ENCODE data around the gene IL34.
"Not testable (repeated sequence)": the region's sequence is repeated elsewhere in the genome, so short reads cannot be mapped to it uniquely, and the experiment has no call there.

IL34 gene

GRCh38 chr16:70659953-70660671, 13.8 kb downstream of the IL34 start:
- no peak for DNase-seq

- DNase-seq: no peak
These were observed 14.5 kb downstream of the IL34 start for GRCh38 chr16:70660672-70661350.

GRCh38 chr16:70661534-70661917, 15.2 kb downstream of the IL34 start:
- no peak for DNase-seq

GRCh38 chr16:70661918-70662641, 15.7 kb downstream of the IL34 start:
- DNase-seq: no peak

GRCh38 chr16:70662991-70663523, 16.7 kb downstream of the IL34 start:
- no peak for DNase-seq

GRCh38 chr16:70663524-70664324, 17.4 kb downstream of the IL34 start:
- no peak for DNase-seq

GRCh38 chr16:70664325-70665112, 18.2 kb downstream of the IL34 start:
- no peak for DNase-seq

- DNase-seq: no peak
These were observed 18.8 kb downstream of the IL34 start for GRCh38 chr16:70665113-70665694.

GRCh38 chr16:70665806-70666735, 19.7 kb downstream of the IL34 start:
- no peak for DNase-seq

- no peak for DNase-seq
These were observed 23.8 kb downstream of the IL34 start for GRCh38 chr16:70670175-70670574.

- not testable (repeated sequence) for DNase-seq
These were observed 24.6 kb downstream of the IL34 start for GRCh38 chr16:70670938-70671337.

GRCh38 chr16:70674221-70675014, 28.1 kb downstream of the IL34 start:
- no peak for DNase-seq

- no peak for DNase-seq
These were observed 29.6 kb downstream of the IL34 start for GRCh38 chr16:70675851-70676513.

- DNase-seq: no peak
These were observed 30.5 kb downstream of the IL34 start for GRCh38 chr16:70676675-70677498.

- no peak for DNase-seq
These were observed 31.3 kb downstream of the IL34 start for GRCh38 chr16:70677499-70678120.

- DNase-seq: no peak
These were observed 31.9 kb downstream of the IL34 start for GRCh38 chr16:70678121-70678897.

All from activated CD4-positive, CD25-positive, alpha-beta regulatory T cell treated with anti-CD3 and anti-CD28 coated beads, Interleukin-2, amount 50 U/mL, for 72 hours (primary cell).